GM12872 (cell line): Measurements from ENCODE around the gene DUSP9.

Source experiments
- TF ChIP-seq, protein P1 (sequence below): IDR thresholded peaks from 3 replicates; pipeline ENCODE4 v1.5.1; 2011; ENCODE audit warnings: low read depth, mild to moderate bottlenecking, low read length, moderate library complexity; ENCODE audit not compliant: insufficient read depth

Gene DUSP9

DNA sequence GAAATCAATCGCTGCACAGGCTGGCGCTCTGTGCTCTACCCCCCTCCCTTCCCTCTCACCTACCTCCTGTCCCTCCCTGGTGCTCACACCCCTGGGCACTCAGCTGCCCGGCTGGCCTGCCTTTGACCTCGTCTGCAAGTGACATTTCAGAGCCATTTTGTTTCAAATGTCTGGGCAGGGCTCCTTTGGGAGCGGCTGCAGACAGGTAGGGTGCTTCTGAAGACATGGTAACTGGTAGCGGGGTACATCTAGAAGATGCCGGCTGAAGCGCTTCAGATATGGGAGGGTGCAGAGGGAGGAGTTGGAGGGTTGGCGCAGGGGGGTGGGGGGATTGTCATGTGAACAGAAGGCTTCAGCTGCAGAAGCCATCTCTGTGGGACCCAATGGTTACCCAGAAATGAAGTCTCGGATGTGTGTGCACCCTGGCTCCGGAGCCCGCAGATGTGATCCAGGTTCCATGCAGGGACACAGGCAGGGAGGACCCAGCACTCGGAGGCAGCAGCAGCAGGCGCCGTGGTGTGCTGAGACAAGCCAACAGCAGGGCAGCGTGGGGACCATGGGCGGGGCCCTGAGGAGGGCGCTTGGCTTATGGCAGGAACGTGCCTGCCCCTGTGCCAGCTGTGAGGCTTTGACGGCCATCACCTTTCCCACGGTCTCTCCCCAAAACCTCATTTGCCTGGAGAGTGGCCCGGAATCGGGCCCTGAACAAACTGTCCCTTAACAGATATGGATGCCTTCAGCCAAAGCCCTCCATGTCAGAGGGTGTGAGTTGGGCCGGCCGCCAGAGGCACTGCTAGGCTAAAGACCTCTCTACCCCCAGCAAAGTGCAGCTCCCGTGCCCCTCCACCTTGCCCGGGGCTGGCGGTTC is 7.6 kb upstream of the DUSP9 start:
- TF ChIP-seq, protein P1, sequence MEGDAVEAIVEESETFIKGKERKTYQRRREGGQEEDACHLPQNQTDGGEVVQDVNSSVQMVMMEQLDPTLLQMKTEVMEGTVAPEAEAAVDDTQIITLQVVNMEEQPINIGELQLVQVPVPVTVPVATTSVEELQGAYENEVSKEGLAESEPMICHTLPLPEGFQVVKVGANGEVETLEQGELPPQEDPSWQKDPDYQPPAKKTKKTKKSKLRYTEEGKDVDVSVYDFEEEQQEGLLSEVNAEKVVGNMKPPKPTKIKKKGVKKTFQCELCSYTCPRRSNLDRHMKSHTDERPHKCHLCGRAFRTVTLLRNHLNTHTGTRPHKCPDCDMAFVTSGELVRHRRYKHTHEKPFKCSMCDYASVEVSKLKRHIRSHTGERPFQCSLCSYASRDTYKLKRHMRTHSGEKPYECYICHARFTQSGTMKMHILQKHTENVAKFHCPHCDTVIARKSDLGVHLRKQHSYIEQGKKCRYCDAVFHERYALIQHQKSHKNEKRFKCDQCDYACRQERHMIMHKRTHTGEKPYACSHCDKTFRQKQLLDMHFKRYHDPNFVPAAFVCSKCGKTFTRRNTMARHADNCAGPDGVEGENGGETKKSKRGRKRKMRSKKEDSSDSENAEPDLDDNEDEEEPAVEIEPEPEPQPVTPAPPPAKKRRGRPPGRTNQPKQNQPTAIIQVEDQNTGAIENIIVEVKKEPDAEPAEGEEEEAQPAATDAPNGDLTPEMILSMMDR = no peak

DNA sequence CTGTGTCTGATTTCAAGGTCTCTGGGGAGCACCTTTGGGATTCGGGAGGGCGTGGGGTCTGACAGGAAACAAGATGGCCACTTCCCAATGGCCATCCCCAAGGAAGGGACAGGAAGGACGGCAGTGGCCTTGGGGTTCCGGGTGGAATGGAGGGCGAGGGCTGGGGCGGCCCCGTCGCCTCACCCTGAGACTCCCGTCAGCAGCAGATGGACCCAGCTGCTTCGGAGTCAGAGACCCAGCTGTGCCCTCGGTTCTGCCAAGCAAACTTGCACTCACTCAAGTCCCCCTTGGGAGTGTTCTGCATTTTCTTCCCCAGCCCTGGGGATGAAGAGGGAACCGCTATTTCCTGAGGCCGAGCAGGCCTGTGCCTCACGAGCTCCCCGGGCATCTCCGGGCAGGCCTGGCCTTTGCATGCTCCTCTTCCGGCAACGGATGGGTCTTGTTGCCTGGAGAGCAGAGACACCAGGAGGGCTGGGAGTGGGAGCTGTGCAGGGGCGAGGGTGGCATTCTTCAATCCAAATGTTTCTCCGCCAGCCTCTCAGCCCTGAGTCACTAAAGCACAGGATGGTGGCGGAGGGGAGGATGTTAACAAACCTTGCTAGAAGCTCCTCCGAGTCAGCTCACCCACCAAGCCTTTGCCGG is 6.8 kb upstream of the DUSP9 start:
- TF ChIP-seq, protein P1 = no peak

DNA sequence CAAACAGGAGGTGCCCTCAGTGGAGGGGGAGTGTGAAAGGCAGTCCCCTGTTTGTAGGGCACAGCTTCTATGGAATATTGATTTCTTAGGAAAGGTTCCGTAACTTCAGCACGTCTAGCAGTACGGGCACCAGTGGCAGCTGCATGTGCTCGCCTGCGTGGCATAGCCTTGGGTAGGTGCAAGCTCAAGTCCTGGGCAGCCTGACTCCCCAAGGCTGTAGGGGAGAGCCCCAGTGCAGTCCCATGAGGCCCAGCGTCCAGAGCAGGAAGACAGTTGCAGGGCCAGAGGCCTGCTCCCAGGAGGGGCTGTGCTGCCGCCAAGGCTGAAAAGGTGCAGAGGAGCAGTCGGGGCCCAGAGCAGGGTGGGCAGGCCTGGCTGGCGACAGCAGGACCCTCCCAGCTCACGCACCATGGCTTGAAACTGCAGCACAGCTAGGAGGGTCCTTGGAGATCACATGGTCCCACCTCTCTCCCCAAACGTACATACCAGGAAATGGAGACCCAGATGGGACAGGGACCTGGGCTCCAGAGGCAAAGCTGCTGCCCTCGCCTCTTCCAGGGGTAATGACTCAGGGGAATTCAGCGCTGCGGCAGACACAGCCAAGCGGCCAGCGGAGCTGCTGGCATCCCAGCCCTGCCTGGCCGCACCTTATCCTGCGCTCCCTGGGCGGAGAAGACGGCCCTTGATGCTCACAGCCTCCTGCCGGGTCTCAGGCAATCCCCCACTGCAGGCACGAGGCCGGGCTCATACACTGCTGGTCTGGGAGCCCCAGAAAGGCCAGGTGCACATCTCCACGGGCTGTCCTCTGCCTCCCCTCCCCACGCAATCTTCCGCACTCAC is 6.0 kb upstream of the DUSP9 start:
- TF ChIP-seq, protein P1 = no peak

DNA sequence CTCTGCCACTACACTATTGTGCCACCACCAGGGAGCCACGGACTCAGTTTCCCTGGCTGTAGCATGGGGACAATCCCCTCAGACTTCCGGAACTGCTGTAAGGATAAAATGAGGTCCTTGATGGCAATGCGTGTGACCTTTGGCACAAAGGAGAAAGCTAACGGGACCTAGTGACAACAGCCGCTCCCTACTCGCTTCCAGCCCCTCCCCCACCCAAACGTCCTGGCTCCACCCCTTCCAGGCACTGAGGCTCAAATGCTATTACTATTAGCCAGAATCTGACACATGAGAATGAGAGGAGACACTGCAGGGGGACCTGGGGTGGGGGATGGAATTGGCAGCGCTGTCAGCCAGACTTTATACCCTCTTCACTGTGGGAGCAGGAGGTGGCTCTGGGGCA is 5.4 kb upstream of the DUSP9 start:
- TF ChIP-seq, protein P1 = no peak

DNA sequence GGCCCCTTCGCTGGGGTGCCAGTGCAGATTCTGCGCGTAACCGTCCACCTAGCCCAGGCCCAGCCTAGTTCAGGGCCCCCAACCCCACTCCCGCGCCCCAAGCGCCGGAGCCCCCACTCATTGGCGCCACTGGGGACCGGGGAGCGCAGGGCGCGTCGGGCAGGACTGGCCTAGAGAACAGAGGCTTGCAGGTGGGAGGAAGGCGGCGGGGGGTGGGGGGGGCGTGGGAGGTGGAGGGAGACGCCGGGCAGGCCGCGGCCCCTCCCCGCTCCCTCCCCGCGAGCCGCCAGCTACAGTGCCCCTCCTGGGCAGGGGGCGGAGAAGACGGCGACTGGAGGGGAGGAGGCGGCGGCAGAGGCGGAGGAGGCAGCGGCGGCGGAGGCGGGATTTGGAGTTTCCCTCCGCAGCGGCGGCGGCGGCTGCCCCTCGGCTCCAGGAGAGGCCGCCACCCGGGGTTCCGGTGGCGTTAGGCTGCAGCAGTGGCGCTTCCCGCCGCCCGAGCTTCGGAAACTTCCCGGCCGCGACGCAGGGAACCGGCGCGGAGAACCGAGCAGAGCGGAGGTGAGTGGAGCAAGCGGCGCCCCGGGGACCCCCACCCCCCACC is 4.8 kb upstream of the DUSP9 start:
- TF ChIP-seq, protein P1 = no peak

GRCh38 chrX:153642655-153643430 is 4.2 kb upstream of the DUSP9 start:
- TF ChIP-seq, protein P1 = no peak
